Adipocyte (in vitro differentiated cells): ENCODE results near the gene ASF1A.

Experiments
- DNase-seq: peaks from one replicate; pipeline ENCODE4 v3.0.0-alpha.2; 2015; ENCODE audit warnings: low read depth
- H3K27me3 ChIP-seq: replicated peaks from 2 replicates; pipeline ENCODE4 v1.7.0; 2013; ENCODE audit warnings: mild to moderate bottlenecking, low read length, moderate library complexity; ENCODE audit not compliant: control insufficient read depth, insufficient read depth
- H3K36me3 ChIP-seq: 2 replicates; pipeline ENCODE4 v1.7.0; 2013; ENCODE audit warnings: low read length, mild to moderate bottlenecking, moderate library complexity; ENCODE audit not compliant: control insufficient read depth, insufficient read depth, severe bottlenecking
- H3K4me1 ChIP-seq: 2 replicates; pipeline ENCODE4 v1.7.0; 2013; ENCODE audit warnings: mild to moderate bottlenecking, low read length, moderate library complexity; ENCODE audit not compliant: control insufficient read depth, insufficient read depth
- H3K4me3 ChIP-seq: 2 replicates; pipeline ENCODE4 v1.7.0; 2013; ENCODE audit warnings: mild to moderate bottlenecking, low read length, moderate library complexity
- H3K9ac ChIP-seq: 2 replicates; pipeline ENCODE4 v1.7.0; 2013; ENCODE audit warnings: mild to moderate bottlenecking, low read length, moderate library complexity
- H3K9me3 ChIP-seq: 2 replicates; pipeline ENCODE4 v1.7.0; 2013; ENCODE audit warnings: mild to moderate bottlenecking, low read length, moderate library complexity; ENCODE audit not compliant: control insufficient read depth

ASF1A gene

GRCh38 chr6:118896339-118897136 lies 2.6 kb downstream of the ASF1A start:
- Histone ChIP-seq H3K9ac (peak overlapping the region; percentile 30), H3K4me3 (peak overlapping the region; percentile 97), H3K4me1 (peaks cover 35% of the 10 kb centered on the region), H3K27me3 (no peaks in the 10 kb centered on the region), H3K9me3 (no peaks in the 10 kb centered on the region), H3K36me3 (peaks cover 14% of the 10 kb centered on the region)
- DNase-seq = peak; percentile 65

- H3K4me3 ChIP-seq = no peak overlapping the region
- no peaks in the 10 kb centered on the region for H3K9me3 ChIP-seq
- H3K36me3 ChIP-seq = peaks cover 14% of the 10 kb centered on the region
- no peak overlapping the region for H3K9ac ChIP-seq
- H3K27me3 ChIP-seq = no peaks in the 10 kb centered on the region
- peaks cover 28% of the 10 kb centered on the region for H3K4me1 ChIP-seq
- DNase-seq = no peak
Measured at GRCh38 chr6:118897386-118897785, 3.4 kb downstream of the ASF1A start.

- Histone ChIP-seq H3K9me3 (no peaks in the 10 kb centered on the region), H3K27me3 (no peaks in the 10 kb centered on the region), H3K4me1 (peaks cover 34% of the 10 kb centered on the region), H3K36me3 (peaks cover 22% of the 10 kb centered on the region), H3K4me3 (no peak overlapping the region), H3K9ac (no peak overlapping the region)
- DNase-seq = no peak
Measured at GRCh38 chr6:118899948-118900347, 6.0 kb downstream of the ASF1A start.

- DNase-seq = peak; percentile 45
- H3K27me3 ChIP-seq = no peaks in the 10 kb centered on the region
- H3K4me3 ChIP-seq = no peak overlapping the region
- H3K4me1 ChIP-seq = peaks cover 26% of the 10 kb centered on the region
- no peak overlapping the region for H3K9ac ChIP-seq
- peaks cover 42% of the 10 kb centered on the region for H3K36me3 ChIP-seq
- H3K9me3 ChIP-seq = no peaks in the 10 kb centered on the region
Measured at GRCh38 chr6:118902726-118903125, 8.8 kb downstream of the ASF1A start.

DNA sequence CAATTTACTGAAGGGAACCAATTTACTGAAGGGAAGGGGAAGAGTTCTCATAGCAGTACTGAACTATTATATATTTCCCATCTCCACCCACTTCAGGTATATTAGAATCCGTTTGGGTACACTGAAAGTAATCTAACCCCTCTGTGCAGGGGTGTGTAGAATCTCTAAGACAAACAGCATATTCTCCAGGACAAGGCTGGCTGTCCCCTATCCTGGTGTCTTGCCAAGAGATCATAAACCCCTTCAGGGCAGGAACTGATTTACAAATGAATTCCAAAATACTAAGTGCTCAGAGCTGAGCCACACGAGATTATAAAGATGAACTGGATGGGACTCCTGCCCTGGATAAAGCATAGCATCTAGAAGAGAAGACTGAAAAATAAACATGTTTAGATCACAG lies 9.2 kb downstream of the ASF1A start:
- H3K27me3 ChIP-seq = no peaks in the 10 kb centered on the region
- no peaks in the 10 kb centered on the region for H3K9me3 ChIP-seq
- H3K4me1 ChIP-seq = peaks cover 26% of the 10 kb centered on the region
- H3K4me3 ChIP-seq = no peak overlapping the region
- H3K36me3 ChIP-seq = peaks cover 46% of the 10 kb centered on the region
- H3K9ac ChIP-seq = no peak overlapping the region
- peak; percentile 12 for DNase-seq

DNA sequence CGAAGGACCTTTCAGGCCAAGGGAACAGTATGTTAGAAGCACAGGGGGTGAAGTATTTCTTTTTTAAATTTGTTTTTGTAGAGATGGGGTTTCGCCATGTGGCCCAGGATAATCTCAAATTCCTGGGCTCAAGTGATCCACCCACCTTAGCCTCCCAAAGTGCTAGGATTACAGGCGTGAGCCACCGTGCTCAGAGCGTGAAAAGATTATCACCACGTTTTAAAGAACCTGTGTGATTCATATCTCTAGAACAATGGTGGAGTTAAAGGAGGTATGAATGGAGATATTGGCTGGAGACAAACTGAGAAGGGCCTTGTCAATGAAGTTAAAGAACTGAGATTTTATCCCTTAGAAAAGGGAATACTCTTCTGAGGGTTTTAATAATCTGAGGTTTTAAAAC lies 9.7 kb downstream of the ASF1A start:
- Histone ChIP-seq H3K9ac (no peak overlapping the region), H3K36me3 (peaks cover 51% of the 10 kb centered on the region), H3K9me3 (no peaks in the 10 kb centered on the region), H3K27me3 (no peaks in the 10 kb centered on the region), H3K4me1 (peaks cover 30% of the 10 kb centered on the region), H3K4me3 (no peak overlapping the region)
- DNase-seq = no peak

DNA sequence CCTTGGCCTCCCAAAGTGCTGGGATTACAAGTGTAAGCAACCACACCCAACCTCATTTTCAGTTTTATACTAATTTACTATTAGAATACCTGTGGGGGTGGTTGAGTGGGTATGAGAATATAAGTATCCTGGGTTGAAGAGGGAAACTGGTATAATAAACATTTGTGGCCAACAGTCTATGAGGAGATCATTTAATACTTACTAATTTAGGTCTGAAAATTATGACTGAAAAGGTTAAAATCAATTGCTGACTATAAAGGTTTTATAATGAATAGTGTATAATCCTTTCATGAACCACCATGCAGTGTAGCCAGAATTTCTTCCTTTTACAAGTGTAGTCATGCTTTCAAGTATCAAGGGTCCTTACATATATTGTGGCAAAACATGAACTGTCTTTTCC lies 11.1 kb downstream of the ASF1A start:
- no peak overlapping the region for H3K9ac ChIP-seq
- peaks cover 26% of the 10 kb centered on the region for H3K4me1 ChIP-seq
- no peak for DNase-seq
- no peaks in the 10 kb centered on the region for H3K27me3 ChIP-seq
- H3K9me3 ChIP-seq = no peaks in the 10 kb centered on the region
- no peak overlapping the region for H3K4me3 ChIP-seq
- peaks cover 49% of the 10 kb centered on the region for H3K36me3 ChIP-seq

DNA sequence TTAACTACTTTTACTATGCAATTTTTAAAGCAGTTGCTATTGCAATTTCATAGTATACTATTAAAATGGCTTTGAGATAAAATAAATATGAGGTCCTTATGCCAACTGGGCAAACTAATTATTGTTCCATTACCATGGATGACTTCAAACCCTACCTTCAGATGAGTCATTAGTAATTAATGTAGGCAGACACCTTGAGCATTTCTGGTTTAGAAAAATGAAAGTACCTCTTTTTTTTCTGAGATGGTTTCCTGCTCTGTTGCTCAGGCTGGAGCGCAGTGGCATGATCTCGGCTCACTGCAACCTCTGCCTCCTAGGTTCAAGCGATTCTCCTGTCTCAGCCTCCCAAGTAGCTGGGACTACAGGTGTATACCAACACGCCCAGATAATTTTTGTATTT lies 11.9 kb downstream of the ASF1A start:
- Histone ChIP-seq H3K4me1 (peaks cover 19% of the 10 kb centered on the region), H3K9me3 (no peaks in the 10 kb centered on the region), H3K9ac (no peak overlapping the region), H3K27me3 (no peaks in the 10 kb centered on the region), H3K36me3 (peaks cover 56% of the 10 kb centered on the region), H3K4me3 (no peak overlapping the region)
- DNase-seq = no peak

DNA sequence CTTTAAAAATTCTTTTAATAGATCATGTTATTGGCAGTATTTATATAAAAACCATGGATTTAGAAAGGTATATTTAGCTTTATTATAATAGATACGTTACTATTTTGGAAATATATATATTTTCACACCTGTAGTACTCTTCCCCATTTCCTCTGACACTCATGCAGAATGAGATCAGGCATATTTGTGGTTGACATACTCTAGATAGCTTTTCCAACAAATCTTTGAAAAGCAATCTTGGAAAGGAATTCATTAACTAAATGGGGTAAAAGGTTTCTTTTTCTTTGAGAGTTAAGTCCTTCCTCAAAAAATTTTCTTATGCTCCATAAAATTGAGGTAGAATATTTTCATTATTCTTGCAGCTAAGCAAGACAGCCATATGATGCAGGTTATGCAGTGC lies 14.5 kb downstream of the ASF1A start:
- DNase-seq = no peak
- H3K27me3 ChIP-seq = no peaks in the 10 kb centered on the region
- peaks cover 77% of the 10 kb centered on the region for H3K36me3 ChIP-seq
- no peaks in the 10 kb centered on the region for H3K9me3 ChIP-seq
- peaks cover 5% of the 10 kb centered on the region for H3K4me1 ChIP-seq
- no peak overlapping the region for H3K4me3 ChIP-seq
- no peak overlapping the region for H3K9ac ChIP-seq

DNA sequence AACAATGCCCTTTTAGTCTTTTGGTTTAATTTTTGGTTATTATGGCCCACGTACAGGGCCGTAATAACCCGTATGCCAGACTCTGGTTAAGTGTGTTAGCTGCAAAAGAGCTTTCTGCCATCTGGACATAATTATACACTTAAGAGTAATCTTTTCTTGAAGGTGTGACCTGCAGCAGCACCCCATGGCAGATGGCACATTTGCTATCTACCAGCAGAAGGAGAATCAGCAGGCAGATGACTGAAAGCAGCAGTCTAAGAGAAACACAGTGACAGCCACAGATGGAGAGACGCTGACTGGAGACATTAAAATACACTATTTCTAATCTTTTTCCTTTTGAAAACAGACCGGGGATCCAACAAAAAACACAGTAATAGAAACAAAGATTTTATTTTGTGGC lies 18.7 kb downstream of the ASF1A start:
- peaks cover 83% of the 10 kb centered on the region for H3K36me3 ChIP-seq
- H3K4me1 ChIP-seq = peaks cover 12% of the 10 kb centered on the region
- H3K9me3 ChIP-seq = no peaks in the 10 kb centered on the region
- H3K27me3 ChIP-seq = no peaks in the 10 kb centered on the region
- no peak overlapping the region for H3K9ac ChIP-seq
- DNase-seq = no peak
- H3K4me3 ChIP-seq = no peak overlapping the region

DNA sequence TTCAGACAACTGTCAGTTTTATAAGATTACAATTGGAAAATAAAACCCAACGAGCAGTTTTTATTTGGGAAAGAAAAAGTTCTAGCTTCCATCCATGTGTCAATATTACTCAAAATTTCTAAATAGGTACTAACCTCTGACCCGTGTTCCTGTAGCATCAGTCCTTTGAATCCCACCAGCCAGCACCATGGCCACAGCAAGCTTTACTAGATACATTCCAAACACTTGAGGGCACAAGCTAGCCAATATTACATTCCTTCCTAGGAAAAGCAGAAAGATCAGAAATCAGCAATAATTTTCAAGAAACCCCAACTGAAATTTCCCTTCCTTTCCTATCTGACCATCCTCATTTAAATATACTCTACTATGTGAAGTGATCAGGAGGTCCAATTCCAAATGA lies 19.2 kb downstream of the ASF1A start:
- Histone ChIP-seq H3K4me1 (peaks cover 12% of the 10 kb centered on the region), H3K9me3 (no peaks in the 10 kb centered on the region), H3K36me3 (peaks cover 79% of the 10 kb centered on the region), H3K27me3 (no peaks in the 10 kb centered on the region), H3K9ac (no peak overlapping the region), H3K4me3 (no peak overlapping the region)
- no peak for DNase-seq

- DNase-seq = no peak
- Histone ChIP-seq H3K4me3 (no peak overlapping the region), H3K9me3 (no peaks in the 10 kb centered on the region), H3K4me1 (peaks cover 14% of the 10 kb centered on the region), H3K36me3 (peaks cover 64% of the 10 kb centered on the region), H3K9ac (no peak overlapping the region), H3K27me3 (no peaks in the 10 kb centered on the region)
Measured at GRCh38 chr6:118914598-118914997, 20.6 kb downstream of the ASF1A start.
